AG04450 (cell line): ENCODE data around the gene FFAR2. TPM values are rescaled to one million over a fixed set of nuclear protein-coding genes. Genes with fewer than 3 reads are reported as not detected.
"Not testable (repeated sequence)": the region's sequence is repeated elsewhere in the genome, so short reads cannot be mapped to it uniquely, and the experiment has no call there.

Source experiments
- CTCF ChIA-PET: fragments of 300-600, 350-600 bp; formaldehyde crosslinking; extraction: SDS; loops from one replicate; lab custom pipeline; 2022; ENCODE audit warnings: antibody characterized with exemption, inconsistent platforms; lab: Charles Lee
- POLR2A ChIA-PET: fragments of 350-600 bp; formaldehyde crosslinking; extraction: SDS; loops from one replicate; lab custom pipeline; 2021; ENCODE audit warnings: antibody characterized with exemption, inconsistent platforms; lab: Yijun Ruan, JAX
- DNase-seq: peaks from one replicate; pipeline ENCODE4 v3.0.0-alpha.2; 2011; ENCODE audit warnings: low read depth, low spot score
- H3K27ac ChIP-seq: one replicate; pipeline ENCODE4 v1.5.1; 2012; ENCODE audit warnings: low read depth, low read length, control low read depth
- H3K27me3 ChIP-seq: one replicate; pipeline ENCODE4 v1.6.0; 2012; ENCODE audit warnings: low read length; ENCODE audit not compliant: control insufficient read depth, insufficient read depth
- H3K4me3 ChIP-seq: 2 replicates; pipeline ENCODE4 v1.5.1; 2011; ENCODE audit warnings: mild to moderate bottlenecking, low read depth, low read length, control low read depth
- H3K9me3 ChIP-seq: 2 replicates; pipeline ENCODE4 v1.5.1; 2012; ENCODE audit warnings: low read length; ENCODE audit not compliant: control insufficient read depth, insufficient read depth
- CTCF ChIP-seq: IDR thresholded peaks from 2 replicates; pipeline ENCODE4 v1.5.1; 2011; ENCODE audit warnings: low read depth, low read length, control low read depth, inconsistent platforms
- polyA plus RNA-seq: library from polyadenylated mRNA; depleted of rRNA; stranded (reverse); fragments of >200 nt; gene quantifications from 2 replicates; pipeline ENCODE4 v1.2.3, GENCODE V29; 2011

FFAR2 gene
- polyA plus RNA-seq, 1 experiment: not detected

GRCh38 chr19:35459414-35460082 is 11.5 kb downstream of the FFAR2 start:
- DNase-seq: no peak
- ChIA-PET CTCF (interaction anchor here (1.3 kb wide), 1 partner anchor 35 kb away, joined by 3 read pairs; no protein-coding TSS in a partner anchor), POLR2A (no interaction called here)
- Histone ChIP-seq H3K27me3 (no peaks in the 10 kb centered on the region), H3K9me3 (no peaks in the 10 kb centered on the region), H3K4me3 (no peak overlapping the region), H3K27ac (no peak overlapping the region)
- no peak for TF ChIP-seq CTCF

GRCh38 chr19:35460608-35461007 is 12.6 kb downstream of the FFAR2 start:
- no peak for DNase-seq
- no peak for TF ChIP-seq CTCF
- Histone ChIP-seq H3K27me3 (no peaks in the 10 kb centered on the region), H3K4me3 (no peak overlapping the region), H3K27ac (no peak overlapping the region), H3K9me3 (no peaks in the 10 kb centered on the region)
- ChIA-PET CTCF (no interaction called here), POLR2A (interaction anchor here (0.6 kb wide), 1 partner anchor 180 kb away, joined by 3 read pairs; no protein-coding TSS in a partner anchor)

GRCh38 chr19:35461060-35461459 is 13.0 kb downstream of the FFAR2 start:
- Histone ChIP-seq H3K4me3 (no peak overlapping the region), H3K27me3 (no peaks in the 10 kb centered on the region), H3K9me3 (no peaks in the 10 kb centered on the region), H3K27ac (no peak overlapping the region)
- ChIA-PET CTCF (no interaction called here), POLR2A (no interaction called here)
- DNase-seq: no peak
- TF ChIP-seq CTCF: no peak

GRCh38 chr19:35461788-35462187 is 13.7 kb downstream of the FFAR2 start:
- CTCF ChIA-PET, H3K9me3 ChIP-seq, H3K27ac ChIP-seq, H3K27me3 ChIP-seq, POLR2A ChIA-PET, H3K4me3 ChIP-seq, DNase-seq: not testable (repeated sequence)

- Histone ChIP-seq H3K27ac (no peak overlapping the region), H3K9me3 (no peaks in the 10 kb centered on the region), H3K4me3 (no peak overlapping the region), H3K27me3 (no peaks in the 10 kb centered on the region)
- ChIA-PET POLR2A (no interaction called here), CTCF (no interaction called here)
- no peak for TF ChIP-seq CTCF
- DNase-seq: no peak
Measured at GRCh38 chr19:35462476-35462953, 14.5 kb downstream of the FFAR2 start.

GRCh38 chr19:35462956-35463355 is 14.9 kb downstream of the FFAR2 start:
- H3K9me3 ChIP-seq, POLR2A ChIA-PET, H3K27ac ChIP-seq, CTCF ChIA-PET, DNase-seq, H3K4me3 ChIP-seq, H3K27me3 ChIP-seq: not testable (repeated sequence)
